ENCODE results near the gene XXYLT1. TPM values are rescaled to one million over a fixed set of nuclear protein-coding genes. Genes with fewer than 3 reads are reported as not detected.

Gene XXYLT1
- polyA plus RNA-seq, 1 donor (not counting 4 experiments of a cell fraction or from before 2014, with no cell fraction given): 11.1 TPM

DNA sequence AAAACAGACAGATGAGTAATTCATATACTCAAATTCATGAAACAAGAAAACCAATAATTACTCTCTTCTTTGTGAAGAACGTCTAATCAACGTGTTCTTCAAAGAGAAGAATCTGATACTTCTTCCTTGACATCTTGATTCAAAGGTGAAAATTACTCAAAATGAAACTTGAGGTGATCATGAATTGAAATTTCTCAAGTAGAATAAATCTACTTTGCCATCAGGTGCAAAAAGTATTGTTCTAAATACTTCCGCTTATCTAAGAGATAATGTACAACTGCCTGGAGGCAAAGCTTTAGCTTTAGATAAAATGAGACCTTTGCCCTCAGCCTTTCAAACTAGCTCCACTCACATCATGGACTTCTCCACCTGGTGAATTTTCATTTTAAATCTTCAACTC, 13.9 kb upstream of the XXYLT1 start:
- Histone ChIP-seq H3K27ac (ENCODE audit: control insufficient read depth, insufficient read depth, low read length) (no peak overlapping the region), H3K36me3 (ENCODE audit: control insufficient read depth in 2 of 2, extremely low read depth in 1 of 2, insufficient read depth in 2 of 2, low read length in 2 of 2) (peaks cover 1 to 5% of the 10 kb centered on the region in 2 experiments), H3K4me1 (ENCODE audit: control insufficient read depth, extremely low read depth, insufficient read depth, low read length) (peaks cover 15% of the 10 kb centered on the region), H3K4me2 (ENCODE audit: control insufficient read depth, extremely low read depth, insufficient read depth, low read depth, low read length) (no peak overlapping the region), H3K9me1 (ENCODE audit: control insufficient read depth, extremely low read depth, insufficient read depth, low read length) (no peaks in the 10 kb centered on the region), H3K79me2 (ENCODE audit: control insufficient read depth, insufficient read depth, low read length) (no peaks in the 10 kb centered on the region), H3K9ac (ENCODE audit: control insufficient read depth, extremely low read depth, insufficient read depth, low read length) (no peak overlapping the region), H4K20me1 (ENCODE audit: control insufficient read depth, extremely low read depth, insufficient read depth, low read length) (no peaks in the 10 kb centered on the region), H3K9me3 (ENCODE audit: control insufficient read depth, low read depth, low read length) (no peaks in the 10 kb centered on the region), H3K27me3 (ENCODE audit: control insufficient read depth, extremely low read depth, insufficient read depth, low read length) (no peaks in the 10 kb centered on the region), H3K4me3 (ENCODE audit: control insufficient read depth in 2 of 3, extremely low read depth in 1 of 3, insufficient read depth in 2 of 3, low read depth in 1 of 3, low read length in 3 of 3) (no peak overlapping the region), H2AFZ (ENCODE audit: control insufficient read depth, low read length) (no peak overlapping the region)
- TF ChIP-seq EZH2 (IDR thresholded peaks at IDR 0.05; ENCODE audit: low read length) (no peak), CTCF (optimal IDR thresholded peaks at IDR 0.05 in 1 of 3, IDR thresholded peaks at IDR 0.05 in 1 of 3, conservative IDR thresholded peaks at IDR 0.05 in 1 of 3; ENCODE audit: extremely low read depth in 1 of 3, insufficient read depth in 2 of 3, low read length in 3 of 3) (no peak)
- FAIRE-seq (no peak), DNase-seq (ENCODE audit: low read depth, low spot score) (no peak)
- dilution Hi-C loops (cut with MboI; ENCODE audit: extremely low pct_ligation_motif_present, low sequenced_read_pairs): no loop called here

DNA sequence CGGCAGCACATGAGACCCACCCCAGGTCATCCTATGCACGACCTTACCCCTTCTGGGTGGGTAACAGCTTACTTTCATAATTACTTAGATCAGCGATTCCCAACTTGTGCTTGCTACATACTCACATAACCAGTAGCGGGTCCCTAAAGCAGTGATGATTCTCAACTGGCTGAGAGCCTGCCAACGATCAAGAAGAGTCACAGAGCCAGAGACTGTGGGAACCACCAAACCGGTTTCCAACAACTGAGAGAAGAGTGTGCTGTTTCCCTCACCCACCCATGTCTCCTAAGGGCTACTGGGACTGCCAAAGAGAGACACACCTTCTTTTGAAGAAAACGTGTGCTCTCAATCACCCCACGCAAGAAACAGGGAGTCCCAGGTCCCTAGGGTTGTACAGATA, 12.0 kb upstream of the XXYLT1 start:
- dilution Hi-C loops (cut with MboI; ENCODE audit: extremely low pct_ligation_motif_present, low sequenced_read_pairs): no loop called here
- Histone ChIP-seq H2AFZ (ENCODE audit: control insufficient read depth, low read length) (no peak overlapping the region), H3K9me3 (ENCODE audit: control insufficient read depth, low read depth, low read length) (no peaks in the 10 kb centered on the region), H3K79me2 (ENCODE audit: control insufficient read depth, insufficient read depth, low read length) (no peaks in the 10 kb centered on the region), H3K9ac (ENCODE audit: control insufficient read depth, extremely low read depth, insufficient read depth, low read length) (no peak overlapping the region), H3K9me1 (ENCODE audit: control insufficient read depth, extremely low read depth, insufficient read depth, low read length) (no peaks in the 10 kb centered on the region), H3K27ac (ENCODE audit: control insufficient read depth, insufficient read depth, low read length) (no peak overlapping the region), H3K4me1 (ENCODE audit: control insufficient read depth, extremely low read depth, insufficient read depth, low read length) (peaks cover 15% of the 10 kb centered on the region), H3K36me3 (ENCODE audit: control insufficient read depth in 2 of 2, extremely low read depth in 1 of 2, insufficient read depth in 2 of 2, low read length in 2 of 2) (peaks cover 0 to 4% of the 10 kb centered on the region in 2 experiments), H4K20me1 (ENCODE audit: control insufficient read depth, extremely low read depth, insufficient read depth, low read length) (no peaks in the 10 kb centered on the region), H3K4me2 (ENCODE audit: control insufficient read depth, extremely low read depth, insufficient read depth, low read depth, low read length) (peak overlapping the region; percentile 28), H3K27me3 (ENCODE audit: control insufficient read depth, extremely low read depth, insufficient read depth, low read length) (no peaks in the 10 kb centered on the region), H3K4me3 (ENCODE audit: control insufficient read depth in 2 of 3, extremely low read depth in 1 of 3, insufficient read depth in 2 of 3, low read depth in 1 of 3, low read length in 3 of 3) (no peak overlapping the region)
- TF ChIP-seq EZH2 (IDR thresholded peaks at IDR 0.05; ENCODE audit: low read length) (no peak), CTCF (optimal IDR thresholded peaks at IDR 0.05 in 1 of 3, IDR thresholded peaks at IDR 0.05 in 1 of 3, conservative IDR thresholded peaks at IDR 0.05 in 1 of 3; ENCODE audit: extremely low read depth in 1 of 3, insufficient read depth in 2 of 3, low read length in 3 of 3) (no peak)
- DNase-seq (ENCODE audit: low read depth, low spot score): no peak
- FAIRE-seq: peak; percentile 55
